Measurements from ENCODE around the gene SLC2A13.
A peak's percentile ranks its signal among the peaks of the same experiment; 100 is the strongest.

SLC2A13 gene

GRCh38 chr12:39777465-39777864 is 328.4 kb downstream of the SLC2A13 start:
- H3K4me3 ChIP-seq (ENCODE audit: low read depth, low read length): no peak overlapping the region
- TF ChIP-seq CTCF (IDR thresholded peaks at IDR 0.05; ENCODE audit: borderline replicate concordance, insufficient read depth, low read depth, low read length): no peak

DNA sequence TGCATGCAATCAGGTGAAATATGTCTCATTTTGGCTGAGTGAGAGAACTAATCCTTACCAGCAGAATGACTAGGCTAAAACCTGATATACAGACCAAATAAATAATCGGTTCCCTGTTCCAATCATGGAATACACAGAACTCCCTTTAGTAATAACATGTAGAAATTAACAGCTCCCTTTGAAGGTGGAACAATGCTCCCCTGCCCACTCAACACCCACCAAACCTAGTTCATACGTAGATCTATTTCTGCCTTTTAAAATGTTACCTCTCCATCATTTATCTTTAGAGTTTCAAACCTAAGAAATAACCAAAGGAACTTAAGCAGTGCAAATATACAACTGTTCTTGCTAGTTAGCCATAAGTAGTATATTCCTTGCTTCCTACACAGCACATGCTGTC is 332.6 kb downstream of the SLC2A13 start:
- TF ChIP-seq CTCF (IDR thresholded peaks at IDR 0.05; ENCODE audit: borderline replicate concordance, insufficient read depth, low read depth, low read length): no peak
- H3K4me3 ChIP-seq (ENCODE audit: low read depth, low read length): no peak overlapping the region

GRCh38 chr12:39772821-39773259 is 333.0 kb downstream of the SLC2A13 start:
- no peak overlapping the region for H3K4me3 ChIP-seq (ENCODE audit: low read depth, low read length)
- TF ChIP-seq CTCF (IDR thresholded peaks at IDR 0.05; ENCODE audit: borderline replicate concordance, insufficient read depth, low read depth, low read length): no peak

- no peak for TF ChIP-seq CTCF (IDR thresholded peaks at IDR 0.05; ENCODE audit: borderline replicate concordance, insufficient read depth, low read depth, low read length)
- no peak overlapping the region for H3K4me3 ChIP-seq (ENCODE audit: low read depth, low read length)
Observed at GRCh38 chr12:39771456-39771855, 334.4 kb downstream of the SLC2A13 start.

DNA sequence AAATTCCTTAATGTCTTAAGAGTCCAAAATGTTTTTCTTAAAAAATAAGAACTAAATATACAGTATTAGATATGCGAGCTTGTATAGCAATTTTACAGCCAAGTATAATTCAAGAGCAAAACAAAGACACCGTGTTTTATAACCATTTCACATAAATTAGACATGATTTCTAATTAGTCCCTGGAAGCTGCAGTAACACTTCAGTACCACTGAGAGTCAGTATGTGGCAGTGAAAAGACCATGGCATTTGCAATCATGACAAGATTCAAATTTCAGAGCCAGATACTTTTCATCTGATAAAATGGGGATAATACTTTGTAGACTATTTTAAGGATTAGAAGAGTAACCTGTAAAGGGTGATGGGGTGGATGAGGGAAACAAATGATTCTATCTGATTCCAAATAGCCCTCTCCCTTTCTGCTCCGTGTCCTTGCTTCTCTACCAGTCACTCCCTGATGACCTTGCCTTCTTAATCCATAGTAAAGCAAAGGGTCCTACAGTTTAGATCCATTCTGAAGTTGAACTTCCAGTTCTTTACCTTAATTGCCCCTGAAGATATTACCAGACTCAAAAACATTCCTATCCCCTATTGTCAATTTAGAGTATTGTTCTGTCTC is 340.8 kb downstream of the SLC2A13 start:
- TF ChIP-seq CTCF (IDR thresholded peaks at IDR 0.05; ENCODE audit: borderline replicate concordance, insufficient read depth, low read depth, low read length): peak; percentile 50; the same call in 1 of the 2 replicates
- no peak overlapping the region for H3K4me3 ChIP-seq (ENCODE audit: low read depth, low read length)

GRCh38 chr12:39763890-39764169 is 342.1 kb downstream of the SLC2A13 start:
- no peak for TF ChIP-seq CTCF (IDR thresholded peaks at IDR 0.05; ENCODE audit: borderline replicate concordance, insufficient read depth, low read depth, low read length)
- H3K4me3 ChIP-seq (ENCODE audit: low read depth, low read length): no peak overlapping the region

DNA sequence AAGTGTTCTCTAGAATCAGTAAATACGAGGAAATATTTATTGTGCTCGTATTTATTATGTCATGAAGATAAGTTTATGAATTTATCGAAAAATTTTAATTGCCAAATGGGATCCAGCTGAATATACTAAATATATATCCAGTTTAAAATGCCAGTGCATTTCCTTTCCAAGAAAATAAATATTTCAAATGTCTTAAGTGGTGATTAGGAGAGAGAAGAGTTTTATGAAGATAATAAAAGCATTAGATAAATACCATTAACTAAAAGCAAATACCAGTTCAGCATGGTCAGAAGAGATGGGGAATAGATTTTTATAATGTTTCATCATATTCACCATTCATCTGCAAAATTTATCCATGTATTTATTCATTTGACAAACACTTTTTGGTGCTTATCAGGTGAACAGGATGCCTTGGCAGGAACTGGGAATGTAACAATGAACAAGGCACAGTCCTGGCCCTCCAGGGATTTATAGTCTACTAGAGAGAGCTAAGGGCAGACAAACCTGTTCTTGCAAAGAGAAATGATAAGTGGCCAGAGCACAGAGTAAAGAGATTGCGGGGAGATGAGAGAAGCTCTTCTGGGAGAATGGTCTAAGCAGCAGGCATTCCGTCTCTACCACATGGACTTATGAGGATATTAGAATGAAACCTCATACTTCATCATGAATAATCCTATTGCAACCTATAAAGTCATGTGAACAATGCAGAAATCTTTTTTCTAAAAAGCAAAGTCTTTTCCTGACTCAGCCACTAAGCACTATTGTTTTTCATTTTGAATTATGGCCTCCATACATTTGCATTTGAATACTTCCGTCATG is 342.6 kb downstream of the SLC2A13 start:
- no peak for TF ChIP-seq CTCF (IDR thresholded peaks at IDR 0.05; ENCODE audit: borderline replicate concordance, insufficient read depth, low read depth, low read length)
- H3K4me3 ChIP-seq (ENCODE audit: low read depth, low read length): no peak overlapping the region

All from GM12875 (cell line).